ENCODE measurements around the gene SPRR2G. TPM values are rescaled to one million over a fixed set of nuclear protein-coding genes. Genes with fewer than 3 reads are reported as not detected.
"Not testable (repeated sequence)": the region's sequence is repeated elsewhere in the genome, so short reads cannot be mapped to it uniquely, and the experiment has no call there.

The SPRR2G gene
- not detected for total RNA-seq
- not detected for polyA plus RNA-seq
- long read RNA-seq, donor 1 = 0 reads
- long read RNA-seq, donor 2 = 0 reads

- Histone ChIP-seq H3K36me3 (ENCODE audit: control insufficient read depth in 1 of 2, insufficient read depth in 2 of 2, low read length in 1 of 2) (no peaks in the 10 kb centered on the region), H3K27me3 (ENCODE audit: control insufficient read depth in 1 of 2, insufficient read depth in 2 of 2, low read length in 1 of 2) (peaks cover 0 to 1% of the 10 kb centered on the region in 2 donors), H3K4me1 (ENCODE audit: control insufficient read depth in 1 of 2, insufficient read depth in 2 of 2, low read length in 2 of 2) (no peaks in the 10 kb centered on the region), H3K9me3 (ENCODE audit: control insufficient read depth, low read length) (no peaks in the 10 kb centered on the region), H3K4me3 (ENCODE audit: low read length in 2 of 2) (no peak within 1 kb of the TSS), H3K27ac (ENCODE audit: low read depth in 1 of 2, low read length in 2 of 2) (no peak within 1 kb of the TSS)
- no peak for ATAC-seq (ENCODE audit: low FRiP score)
- DNase-seq = no peak
- intact Hi-C loops (cut with DNase I) = no loop called here
- WGBS, 2 donors = 48 to 59% methylated on average over 1 of the region's 1 CpG
These were observed at the start of gene SPRR2G for GRCh38 chr1:153150846-153151245. TSS of gene SPRR2G (minus strand) at chr1:153150890. CDS start at chr1:153150110, 780 bp downstream.

- H3K27ac ChIP-seq (ENCODE audit: low read depth in 1 of 2, low read length in 2 of 2) = no peak overlapping the region
- no peaks in the 10 kb centered on the region for H3K36me3 ChIP-seq (ENCODE audit: control insufficient read depth in 1 of 2, insufficient read depth in 2 of 2, low read length in 1 of 2)
- H3K4me3 ChIP-seq (ENCODE audit: low read length in 2 of 2) = no peak overlapping the region
- WGBS, 2 donors = 69 to 73% methylated on average over 4 of the region's 4 CpGs
- no peaks in the 10 kb centered on the region for H3K27me3 ChIP-seq (ENCODE audit: control insufficient read depth in 1 of 2, insufficient read depth in 2 of 2, low read length in 1 of 2)
- ATAC-seq (ENCODE audit: low FRiP score) (no peak), DNase-seq (no peak)
- no peaks in the 10 kb centered on the region for H3K4me1 ChIP-seq (ENCODE audit: control insufficient read depth in 1 of 2, insufficient read depth in 2 of 2, low read length in 2 of 2)
- intact Hi-C loops (cut with DNase I) = no loop called here
- peaks cover 4% of the 10 kb centered on the region for H3K9me3 ChIP-seq (ENCODE audit: control insufficient read depth, low read length)
These were observed 44.5 kb upstream of the SPRR2G start for GRCh38 chr1:153195216-153195615.

- no peak overlapping the region for H3K27ac ChIP-seq (ENCODE audit: low read depth in 1 of 2, low read length in 2 of 2)
- no peaks in the 10 kb centered on the region for H3K36me3 ChIP-seq (ENCODE audit: control insufficient read depth in 1 of 2, insufficient read depth in 2 of 2, low read length in 1 of 2)
- H3K27me3 ChIP-seq (ENCODE audit: control insufficient read depth in 1 of 2, insufficient read depth in 2 of 2, low read length in 1 of 2) = no peaks in the 10 kb centered on the region
- H3K4me3 ChIP-seq (ENCODE audit: low read length in 2 of 2) = no peak overlapping the region
- intact Hi-C loops (cut with DNase I) = no loop called here
- H3K4me1 ChIP-seq (ENCODE audit: control insufficient read depth in 1 of 2, insufficient read depth in 2 of 2, low read length in 2 of 2) = no peaks in the 10 kb centered on the region
- H3K9me3 ChIP-seq (ENCODE audit: control insufficient read depth, low read length) = peaks cover 4% of the 10 kb centered on the region
- 52 to 61% methylated on average over 3 of the region's 3 CpGs for WGBS, 2 donors
- ATAC-seq (ENCODE audit: low FRiP score) = no peak
- no peak for DNase-seq
These were observed 43.8 kb upstream of the SPRR2G start for GRCh38 chr1:153194331-153195050.

GRCh38 chr1:153192697-153193096 lies 42.0 kb upstream of the SPRR2G start:
- intact Hi-C loops (cut with DNase I) = no loop called here
- DNase-seq (no peak), ATAC-seq (ENCODE audit: low FRiP score) (no peak)
- Histone ChIP-seq H3K4me1 (ENCODE audit: control insufficient read depth in 1 of 2, insufficient read depth in 2 of 2, low read length in 2 of 2) (no peaks in the 10 kb centered on the region), H3K27me3 (ENCODE audit: control insufficient read depth in 1 of 2, insufficient read depth in 2 of 2, low read length in 1 of 2) (no peaks in the 10 kb centered on the region), H3K9me3 (ENCODE audit: control insufficient read depth, low read length) (no peaks in the 10 kb centered on the region), H3K36me3 (ENCODE audit: control insufficient read depth in 1 of 2, insufficient read depth in 2 of 2, low read length in 1 of 2) (no peaks in the 10 kb centered on the region), H3K27ac (ENCODE audit: low read depth in 1 of 2, low read length in 2 of 2) (no peak overlapping the region), H3K4me3 (ENCODE audit: low read length in 2 of 2) (no peak overlapping the region)
- WGBS, 2 donors = 20 to 23% methylated on average over 3 of the region's 3 CpGs

- ATAC-seq (ENCODE audit: low FRiP score) (no peak), DNase-seq (no peak)
- intact Hi-C loops (cut with DNase I) = no loop called here
- Histone ChIP-seq H3K9me3 (ENCODE audit: control insufficient read depth, low read length) (no peaks in the 10 kb centered on the region), H3K36me3 (ENCODE audit: control insufficient read depth in 1 of 2, insufficient read depth in 2 of 2, low read length in 1 of 2) (no peaks in the 10 kb centered on the region), H3K4me1 (ENCODE audit: control insufficient read depth in 1 of 2, insufficient read depth in 2 of 2, low read length in 2 of 2) (no peaks in the 10 kb centered on the region), H3K27ac (ENCODE audit: low read depth in 1 of 2, low read length in 2 of 2) (no peak overlapping the region), H3K4me3 (ENCODE audit: low read length in 2 of 2) (no peak overlapping the region), H3K27me3 (ENCODE audit: control insufficient read depth in 1 of 2, insufficient read depth in 2 of 2, low read length in 1 of 2) (no peaks in the 10 kb centered on the region)
- WGBS, 2 donors = 13 to 18% methylated on average over 3 of the region's 3 CpGs
These were observed 39.7 kb upstream of the SPRR2G start for GRCh38 chr1:153190373-153190772.

- WGBS, 2 donors = 74 to 75% methylated on average over 4 of the region's 4 CpGs
- intact Hi-C loops (cut with DNase I); DNase-seq; H3K4me3 ChIP-seq (ENCODE audit: low read length in 2 of 2); ATAC-seq (ENCODE audit: low FRiP score); H3K27me3 ChIP-seq (ENCODE audit: control insufficient read depth in 1 of 2, insufficient read depth in 2 of 2, low read length in 1 of 2); H3K36me3 ChIP-seq (ENCODE audit: control insufficient read depth in 1 of 2, insufficient read depth in 2 of 2, low read length in 1 of 2); H3K27ac ChIP-seq (ENCODE audit: low read depth in 1 of 2, low read length in 2 of 2); H3K9me3 ChIP-seq (ENCODE audit: control insufficient read depth, low read length); H3K4me1 ChIP-seq (ENCODE audit: control insufficient read depth in 1 of 2, insufficient read depth in 2 of 2, low read length in 2 of 2): not testable (repeated sequence)
These were observed 37.6 kb upstream of the SPRR2G start for GRCh38 chr1:153188301-153188700.

GRCh38 chr1:153180556-153180955 lies 29.9 kb upstream of the SPRR2G start:
- no peaks in the 10 kb centered on the region for H3K36me3 ChIP-seq (ENCODE audit: control insufficient read depth in 1 of 2, insufficient read depth in 2 of 2, low read length in 1 of 2)
- intact Hi-C loops (cut with DNase I) = no loop called here
- H3K4me1 ChIP-seq (ENCODE audit: control insufficient read depth in 1 of 2, insufficient read depth in 2 of 2, low read length in 2 of 2) = no peaks in the 10 kb centered on the region
- H3K27ac ChIP-seq (ENCODE audit: low read depth in 1 of 2, low read length in 2 of 2) = no peak overlapping the region
- H3K27me3 ChIP-seq (ENCODE audit: control insufficient read depth in 1 of 2, insufficient read depth in 2 of 2, low read length in 1 of 2) = no peaks in the 10 kb centered on the region
- WGBS, 2 donors = 70 to 72% methylated on average over 4 of the region's 4 CpGs
- no peaks in the 10 kb centered on the region for H3K9me3 ChIP-seq (ENCODE audit: control insufficient read depth, low read length)
- no peak overlapping the region for H3K4me3 ChIP-seq (ENCODE audit: low read length in 2 of 2)
- no peak for DNase-seq
- no peak for ATAC-seq (ENCODE audit: low FRiP score)

- DNase-seq (no peak), ATAC-seq (ENCODE audit: low FRiP score) (no peak)
- intact Hi-C loops (cut with DNase I) = no loop called here
- Histone ChIP-seq H3K36me3 (ENCODE audit: control insufficient read depth in 1 of 2, insufficient read depth in 2 of 2, low read length in 1 of 2) (no peaks in the 10 kb centered on the region), H3K9me3 (ENCODE audit: control insufficient read depth, low read length) (no peaks in the 10 kb centered on the region), H3K4me3 (ENCODE audit: low read length in 2 of 2) (no peak overlapping the region), H3K27ac (ENCODE audit: low read depth in 1 of 2, low read length in 2 of 2) (no peak overlapping the region), H3K27me3 (ENCODE audit: control insufficient read depth in 1 of 2, insufficient read depth in 2 of 2, low read length in 1 of 2) (no peaks in the 10 kb centered on the region), H3K4me1 (ENCODE audit: control insufficient read depth in 1 of 2, insufficient read depth in 2 of 2, low read length in 2 of 2) (no peaks in the 10 kb centered on the region)
These were observed 28.2 kb upstream of the SPRR2G start for GRCh38 chr1:153178922-153179321.

- H3K36me3 ChIP-seq (ENCODE audit: control insufficient read depth in 1 of 2, insufficient read depth in 2 of 2, low read length in 1 of 2) = no peaks in the 10 kb centered on the region
- ATAC-seq (ENCODE audit: low FRiP score) (no peak), DNase-seq (no peak)
- H3K27ac ChIP-seq (ENCODE audit: low read depth in 1 of 2, low read length in 2 of 2) = no peak overlapping the region
- H3K4me3 ChIP-seq (ENCODE audit: low read length in 2 of 2) = no peak overlapping the region
- no peaks in the 10 kb centered on the region for H3K9me3 ChIP-seq (ENCODE audit: control insufficient read depth, low read length)
- H3K27me3 ChIP-seq (ENCODE audit: control insufficient read depth in 1 of 2, insufficient read depth in 2 of 2, low read length in 1 of 2) = no peaks in the 10 kb centered on the region
- H3K4me1 ChIP-seq (ENCODE audit: control insufficient read depth in 1 of 2, insufficient read depth in 2 of 2, low read length in 2 of 2) = no peaks in the 10 kb centered on the region
- intact Hi-C loops (cut with DNase I) = no loop called here
These were observed 23.9 kb upstream of the SPRR2G start for GRCh38 chr1:153174624-153175023.

All from aorta (tissue), 5 donors.